HCT116 (cell line): Measurements from ENCODE around the gene ZNF750. TPM values are rescaled to one million over a fixed set of nuclear protein-coding genes. Genes with fewer than 3 reads are reported as not detected.

Experiments
- ATAC-seq: fragments of 200-7000 bp; cut with Tn5 transposase; 2 replicates; pipeline ENCODE4 v1.9.1; 2020; ENCODE audit warnings: mild to moderate bottlenecking, moderate library complexity
- BruUV-seq: library from RNA; stranded (reverse); fragments of 400-500 nt; replicated peaks from 2 replicates; lab custom pipeline; 2021; lab: Mats Ljungman, UMichigan
- CTCF ChIA-PET: fragments of 300-600 bp; sonication (Branson Sonifier 250); formaldehyde crosslinking; loops from one replicate; lab custom pipeline; 2021; ENCODE audit warnings: antibody characterized with exemption; lab: Charles Lee
- POLR2A ChIA-PET: fragments of 300-600, 350-600 bp; sonication (Branson Sonifier 250); formaldehyde crosslinking; loops from one replicate; lab custom pipeline; 2021; ENCODE audit warnings: antibody characterized with exemption; lab: Charles Lee
- RAD21 ChIA-PET, 2 experiments: fragments of 300-600 bp; sonication (Branson Sonifier 250); formaldehyde crosslinking; loops; one replicate each; lab custom pipeline; 2023; ENCODE audit warnings: low total read pairs in 2 of 2; ENCODE audit not compliant: uncharacterized antibody in 2 of 2, unreplicated experiment in 2 of 2, low non-redundant PET in 1 of 2; lab: Charles Lee
- DNase-seq: peaks from one replicate; pipeline ENCODE4 v3.0.0-alpha.2; 2010; ENCODE audit warnings: low read depth, low spot score
- H2AFZ ChIP-seq: fragments of 200-600 bp; shearing (Covaris generic), sonication (generic); 2 replicates; pipeline ENCODE4 v1.6.1; 2017; ENCODE audit warnings: low read depth, mixed run types, mixed read lengths, antibody characterized with exemption, low read length; ENCODE audit not compliant: poor library complexity, severe bottlenecking
- H3K27ac ChIP-seq: 2 replicates; pipeline ENCODE4 v1.5.1; 2012; ENCODE audit warnings: low read depth, low read length
- H3K27me3 ChIP-seq: fragments of 200-600 bp; sonication (generic); 2 replicates; pipeline ENCODE4 v1.6.1; 2016; ENCODE audit warnings: mixed run types, low read length, mixed read lengths; ENCODE audit not compliant: insufficient read depth
- H3K36me3 ChIP-seq, 2 experiments: fragments of 200-500 bp in 1 of 2; fragments of 200-600 bp in 1 of 2; sonication (Bioruptor generic) in 1 of 2; sonication (generic) in 1 of 2; 2 replicates each; pipeline versions ENCODE4 v1.5.1 to v1.6.1; 2014 to 2016; ENCODE audit warnings: low read length in 2 of 2, inconsistent platforms in 1 of 2, mixed read lengths in 1 of 2, mixed run types in 1 of 2; ENCODE audit not compliant: insufficient read depth in 2 of 2, control insufficient read depth in 1 of 2
- H3K4me1 ChIP-seq, 2 experiments: fragments of 200-600 bp in 1 of 2; sonication (generic) in 1 of 2; 2 replicates each; pipeline versions ENCODE4 v1.5.1 to v1.6.1; 2012 to 2017; ENCODE audit warnings: low read length in 2 of 2, inconsistent platforms in 1 of 2, mild to moderate bottlenecking in 1 of 2, mixed read lengths in 1 of 2, mixed run types in 1 of 2, moderate library complexity in 1 of 2; ENCODE audit not compliant: insufficient read depth in 2 of 2, control insufficient read depth in 1 of 2
- H3K4me2 ChIP-seq: fragments of 200-600 bp; sonication (generic); 2 replicates; pipeline ENCODE4 v1.6.1; 2017; ENCODE audit warnings: mixed run types, low read length, mixed read lengths
- H3K4me3 ChIP-seq, 2 experiments: fragments of 200-600 bp in 1 of 2; sonication (generic) in 1 of 2; replicated peaks in 1 of 2; 2 replicates each; pipeline ENCODE4 v1.5.1; 2011 to 2016; ENCODE audit warnings: low read length in 2 of 2, control low read depth in 1 of 2, low read depth in 1 of 2, mild to moderate bottlenecking in 1 of 2, mixed read lengths in 1 of 2, mixed run types in 1 of 2
- H3K79me2 ChIP-seq: fragments of 200-600 bp; sonication (generic); 2 replicates; pipeline ENCODE4 v1.6.1; 2017; ENCODE audit warnings: mild to moderate bottlenecking, mixed run types, low read length, moderate library complexity, mixed read lengths; ENCODE audit not compliant: insufficient read depth
- H3K9ac ChIP-seq: fragments of 200-600 bp; sonication (generic); 2 replicates; pipeline ENCODE4 v1.6.1; 2016; ENCODE audit warnings: low read length, mixed read lengths
- H3K9me2 ChIP-seq: fragments of 200-600 bp; sonication (generic), shearing (Covaris generic); 2 replicates; pipeline ENCODE4 v1.6.1; 2017; ENCODE audit warnings: mixed run types, mild to moderate bottlenecking, moderate library complexity; ENCODE audit not compliant: insufficient read depth
- H3K9me3 ChIP-seq, 2 experiments: fragments of 200-500 bp in 1 of 2; fragments of 200-600 bp in 1 of 2; sonication (Bioruptor generic) in 1 of 2; sonication (generic) in 1 of 2; 2 replicates each; pipeline ENCODE4 v1.6.1; 2014 to 2017; ENCODE audit warnings: low read length in 2 of 2, mixed read lengths in 2 of 2, inconsistent platforms in 1 of 2, low read depth in 1 of 2, mild to moderate bottlenecking in 1 of 2, mixed run types in 1 of 2, moderate library complexity in 1 of 2; ENCODE audit not compliant: control insufficient read depth in 1 of 2, insufficient read depth in 1 of 2
- H4K20me1 ChIP-seq: fragments of 200-600 bp; sonication (generic), shearing (Covaris generic); 2 replicates; pipeline ENCODE4 v1.6.1; 2017; ENCODE audit warnings: mixed run types, mild to moderate bottlenecking, moderate library complexity; ENCODE audit not compliant: insufficient read depth
- CTCF ChIP-seq, 3 experiments: fragments of 200-600 bp in 1 of 3; sonication (generic) in 1 of 3; IDR thresholded peaks in 2 of 3; conservative IDR thresholded peaks in 1 of 3; 2 replicates each; pipeline ENCODE4 v1.5.1; 2012 to 2017; ENCODE audit warnings: low read depth in 2 of 3, low read length in 2 of 3, antibody characterized with exemption in 1 of 3, borderline replicate concordance in 1 of 3, control low read depth in 1 of 3, mild to moderate bottlenecking in 1 of 3, mixed read lengths in 1 of 3, mixed run types in 1 of 3, moderate library complexity in 1 of 3; ENCODE audit not compliant: insufficient read depth in 1 of 3
- EGR1 ChIP-seq: IDR thresholded peaks from 2 replicates; pipeline ENCODE4 v1.6.1; 2012; ENCODE audit warnings: low read depth
- POLR2AphosphoS5 ChIP-seq: IDR thresholded peaks from 2 replicates; pipeline ENCODE4 v1.6.1; 2011; ENCODE audit warnings: mild to moderate bottlenecking, low read depth, low read length, moderate library complexity
- RAD21 ChIP-seq: IDR thresholded peaks from 2 replicates; pipeline ENCODE4 v1.6.1; 2012; ENCODE audit warnings: low read depth, mild to moderate bottlenecking
- intact Hi-C: fragments of 100-400 bp; cut with micrococcal nuclease; formaldehyde crosslinking; loops from 2 replicates; pipeline ENCODE4 v1.10.0; 2022
- total RNA-seq: library from RNA; stranded (reverse); gene quantifications from one replicate; pipeline ENCODE4 v1.2.1, GENCODE V29; 2021; ENCODE audit not compliant: unreplicated experiment

The ZNF750 gene
- total RNA-seq, 1 experiment from 2014 or later = not detected

GRCh38 chr17:82781894-82782274 lies 57.9 kb downstream of the ZNF750 start:
- Histone ChIP-seq H3K4me2 (no peak overlapping the region), H3K9me2 (no peaks in the 10 kb centered on the region), H3K27ac (no peak overlapping the region), H3K4me3 (no peak overlapping the region), H3K4me1 (no peaks in the 10 kb centered on the region), H3K9me3 (no peaks in the 10 kb centered on the region), H3K36me3 (peaks cover 8 to 19% of the 10 kb centered on the region in 2 experiments; a peak in 3 of 4 replicates), H3K79me2 (peaks cover 31% of the 10 kb centered on the region), H3K27me3 (no peaks in the 10 kb centered on the region), H4K20me1 (no peaks in the 10 kb centered on the region), H2AFZ (no peak overlapping the region), H3K9ac (no peak overlapping the region)
- intact Hi-C loops = loop anchor here (1.0 kb wide), 1 partner anchor 131 kb away; no protein-coding TSS in a partner anchor
- CTCF ChIA-PET = interaction anchor here (0.8 to 2.6 kb wide), 5 partner anchors 11 to 151 kb away, joined by 3 to 26 read pairs (median 4); no protein-coding TSS in a partner anchor
- DNase-seq (peak; percentile 36), ATAC-seq (peak; percentile 98)
- no TSS peak for BruUV-seq
- RAD21 ChIA-PET = interaction anchor here (1.0 to 1.2 kb wide), 2 partner anchors 82 to 132 kb away, joined by 3 to 6 read pairs (median 6); no protein-coding TSS in a partner anchor
- no peak for TF ChIP-seq EGR1
- TF ChIP-seq CTCF (IDR thresholded peaks at IDR 0.05 in 2 of 3, conservative IDR thresholded peaks at IDR 0.05 in 1 of 3; ENCODE audit: borderline replicate concordance in 1 of 3, insufficient read depth in 1 of 3, low read depth in 2 of 3, low read length in 2 of 3) = peak; percentile 99
- peak; percentile 100 for TF ChIP-seq RAD21
- no peak for TF ChIP-seq POLR2AphosphoS5
- POLR2A ChIA-PET = no interaction called here
